GM12873 (cell line): ENCODE measurements around the gene PPP4R2.

ENCODE experiments used
- TF ChIP-seq, protein P1 (sequence below): IDR thresholded peaks from 2 replicates; pipeline ENCODE4 v1.5.1; 2012; ENCODE audit warnings: low read depth, mild to moderate bottlenecking, moderate library complexity, low read length, control low read depth; ENCODE audit not compliant: insufficient read depth; ENCODE audit errors: missing control alignments

Gene PPP4R2

DNA sequence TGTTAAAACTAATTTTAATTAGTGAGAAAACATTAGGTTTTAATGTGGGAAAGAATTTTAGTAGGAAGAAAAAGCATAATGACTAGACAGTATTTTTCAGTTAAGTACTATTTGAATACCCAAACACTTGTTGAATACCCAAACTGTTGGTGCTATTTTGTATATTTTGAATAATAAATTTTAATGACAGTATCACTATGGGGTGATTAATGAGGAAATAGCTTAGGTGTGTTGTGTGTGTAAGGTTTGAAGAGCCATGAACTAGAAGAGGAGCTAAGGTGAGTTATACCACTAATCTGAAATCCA lies 60.2 kb downstream of the PPP4R2 start:
- TF ChIP-seq, protein P1, sequence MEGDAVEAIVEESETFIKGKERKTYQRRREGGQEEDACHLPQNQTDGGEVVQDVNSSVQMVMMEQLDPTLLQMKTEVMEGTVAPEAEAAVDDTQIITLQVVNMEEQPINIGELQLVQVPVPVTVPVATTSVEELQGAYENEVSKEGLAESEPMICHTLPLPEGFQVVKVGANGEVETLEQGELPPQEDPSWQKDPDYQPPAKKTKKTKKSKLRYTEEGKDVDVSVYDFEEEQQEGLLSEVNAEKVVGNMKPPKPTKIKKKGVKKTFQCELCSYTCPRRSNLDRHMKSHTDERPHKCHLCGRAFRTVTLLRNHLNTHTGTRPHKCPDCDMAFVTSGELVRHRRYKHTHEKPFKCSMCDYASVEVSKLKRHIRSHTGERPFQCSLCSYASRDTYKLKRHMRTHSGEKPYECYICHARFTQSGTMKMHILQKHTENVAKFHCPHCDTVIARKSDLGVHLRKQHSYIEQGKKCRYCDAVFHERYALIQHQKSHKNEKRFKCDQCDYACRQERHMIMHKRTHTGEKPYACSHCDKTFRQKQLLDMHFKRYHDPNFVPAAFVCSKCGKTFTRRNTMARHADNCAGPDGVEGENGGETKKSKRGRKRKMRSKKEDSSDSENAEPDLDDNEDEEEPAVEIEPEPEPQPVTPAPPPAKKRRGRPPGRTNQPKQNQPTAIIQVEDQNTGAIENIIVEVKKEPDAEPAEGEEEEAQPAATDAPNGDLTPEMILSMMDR: no peak

DNA sequence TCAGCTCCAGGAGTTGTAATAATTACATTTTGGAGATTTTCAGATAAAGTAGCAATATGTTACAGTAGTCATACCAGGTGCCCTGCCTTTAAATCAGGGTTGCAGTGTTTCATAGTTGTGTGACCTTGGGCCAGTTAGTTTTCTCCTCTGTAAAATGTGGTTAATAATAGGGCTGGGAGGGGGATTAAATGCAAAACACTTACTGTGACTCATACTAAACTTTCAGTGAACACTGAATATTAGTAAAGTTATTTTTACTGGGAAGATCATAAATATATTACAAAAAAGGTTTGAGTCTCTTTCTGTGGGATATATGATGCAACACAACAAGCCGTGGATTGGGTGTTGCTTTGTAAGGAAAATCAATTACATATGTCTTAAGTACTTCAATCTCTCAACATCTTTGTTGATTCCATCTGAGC lies 63.7 kb downstream of the PPP4R2 start:
- TF ChIP-seq, protein P1: no peak

DNA sequence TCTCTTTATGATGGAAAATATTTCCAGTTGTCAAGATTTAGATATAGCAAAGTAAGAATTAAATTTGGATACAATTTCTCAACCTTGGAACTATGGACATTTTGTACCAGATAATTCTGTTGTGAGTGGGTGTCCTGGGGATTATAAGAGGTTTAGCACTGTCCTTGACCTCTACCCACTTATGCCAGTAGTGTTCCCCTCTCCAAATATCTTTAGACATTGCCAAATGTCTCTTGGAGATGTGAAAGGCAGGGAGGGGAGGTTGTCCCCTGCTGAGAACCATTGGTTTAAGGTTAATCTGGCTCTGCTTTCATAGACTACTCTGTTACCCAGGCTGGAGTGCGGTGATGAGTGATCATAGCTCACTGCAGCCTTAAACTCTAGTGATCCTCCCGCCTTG lies 64.8 kb downstream of the PPP4R2 start, which contains the start of gene EBLN2:
EBLN2 (plus strand) TSS at position 244 of the 400 bp plus-strand sequence. CDS start 423 bp downstream, outside the sequence.
- TF ChIP-seq, protein P1: no peak

DNA sequence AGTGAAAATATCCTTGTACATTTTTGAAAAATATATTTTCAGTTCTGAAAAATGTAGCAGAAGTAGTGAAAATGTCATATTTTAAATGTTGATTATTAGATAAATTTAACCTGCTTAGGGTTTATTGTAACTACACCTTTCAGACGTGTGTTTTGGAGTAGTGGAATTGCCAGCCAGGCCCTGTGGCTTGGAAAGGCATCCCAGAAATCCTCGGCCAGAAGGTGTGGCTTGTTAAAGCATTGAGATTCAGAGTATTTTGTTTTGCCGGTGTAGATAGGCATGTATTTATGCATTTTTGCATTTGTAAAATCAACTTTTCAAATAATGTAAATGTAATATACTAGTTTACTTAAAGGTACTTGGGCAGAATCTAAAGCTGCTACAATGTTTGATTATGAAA lies 71.8 kb downstream of the PPP4R2 start:
- TF ChIP-seq, protein P1: no peak

DNA sequence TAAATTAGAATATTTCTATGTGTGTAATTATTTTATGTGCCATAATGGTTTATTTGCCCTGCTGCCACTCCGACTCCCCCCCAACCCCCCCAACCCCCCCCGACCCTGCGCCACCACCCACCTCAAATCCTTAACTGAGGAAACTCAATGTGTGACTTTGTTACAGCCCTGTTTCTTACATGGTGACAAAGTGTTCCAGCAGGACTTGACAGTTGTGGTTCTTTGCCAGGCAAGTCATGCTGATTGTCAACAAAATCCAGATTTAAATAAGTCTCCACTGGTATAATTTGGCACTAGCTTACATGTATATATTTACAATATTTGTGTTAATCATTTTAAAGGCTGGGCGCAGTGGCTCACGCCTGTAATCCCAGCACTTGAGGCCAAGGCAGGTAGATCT lies 72.6 kb downstream of the PPP4R2 start:
- TF ChIP-seq, protein P1: no peak

DNA sequence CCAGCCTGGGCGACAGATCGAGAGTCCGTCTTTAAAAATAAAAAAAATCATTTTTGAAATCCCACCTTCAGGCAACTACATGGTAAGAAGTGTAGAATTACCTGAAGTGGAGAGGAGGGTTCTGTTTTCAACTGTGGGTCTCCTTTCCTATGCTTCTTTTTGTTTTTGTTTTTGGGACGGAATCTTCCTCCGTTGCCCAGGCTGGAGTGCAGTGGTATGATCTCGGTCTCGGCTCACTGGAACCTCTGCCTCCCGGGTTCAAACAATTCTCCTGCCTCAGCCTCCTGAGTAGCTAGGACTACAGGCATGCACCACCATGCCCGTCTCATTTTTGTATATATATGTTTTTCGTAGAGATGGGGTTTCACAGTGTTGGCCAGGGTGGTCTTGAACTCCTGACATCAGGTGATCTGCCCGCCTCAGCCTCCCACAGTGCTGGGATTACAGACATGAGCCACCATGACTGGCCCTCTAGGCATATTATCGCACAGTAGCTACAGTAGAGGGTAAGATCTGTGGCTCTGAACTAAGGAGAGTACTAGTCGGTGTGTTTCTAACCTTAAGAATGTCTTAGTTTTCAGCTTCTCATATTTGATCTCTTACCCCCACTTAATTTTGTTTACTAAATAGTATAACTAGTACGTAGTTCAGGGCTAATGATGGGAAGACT lies 73.3 kb downstream of the PPP4R2 start:
- TF ChIP-seq, protein P1: no peak

DNA sequence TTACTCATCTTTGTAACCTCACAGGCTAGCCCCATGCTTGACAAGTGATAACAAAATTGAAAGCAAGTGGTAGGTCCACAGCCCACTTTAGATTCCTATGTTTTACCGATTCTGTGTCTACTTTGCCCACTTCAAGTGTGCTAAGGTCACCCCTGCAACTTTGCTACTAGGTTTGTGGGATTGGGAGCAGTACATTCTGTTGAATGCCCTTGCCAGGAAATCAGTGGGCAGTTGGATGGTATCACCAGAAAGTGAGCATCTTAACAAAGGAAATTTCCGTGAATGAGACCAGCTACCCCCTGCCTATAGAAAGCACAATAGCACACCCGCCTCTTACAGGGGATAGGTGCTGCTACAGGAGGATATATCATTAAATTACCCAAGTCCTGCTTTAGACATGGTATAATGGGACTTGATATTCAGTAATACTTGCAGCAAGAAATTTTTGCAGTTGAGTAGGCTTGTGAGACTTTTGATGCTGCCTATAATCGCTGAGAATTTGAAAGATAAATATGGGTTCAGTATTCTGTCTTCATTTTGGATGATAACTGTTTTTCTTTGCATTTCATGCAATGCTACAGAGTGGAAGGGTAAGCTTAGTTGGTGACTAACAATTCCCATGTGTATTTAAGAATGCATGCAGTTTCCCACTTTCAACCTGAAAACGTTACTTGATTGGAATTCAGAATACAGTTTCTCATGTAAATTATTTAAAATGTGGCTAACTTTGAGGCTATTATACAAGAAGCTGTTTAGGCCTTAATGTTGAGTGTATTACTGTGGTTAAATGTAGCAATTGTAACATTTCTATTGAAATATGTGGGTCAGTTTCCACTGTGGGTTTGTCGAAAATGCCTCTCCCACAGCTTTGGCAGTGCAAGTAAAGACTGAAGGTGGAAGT lies 74.3 kb downstream of the PPP4R2 start:
- TF ChIP-seq, protein P1: no peak
